ENCODE results near the gene TOE1.

DNA sequence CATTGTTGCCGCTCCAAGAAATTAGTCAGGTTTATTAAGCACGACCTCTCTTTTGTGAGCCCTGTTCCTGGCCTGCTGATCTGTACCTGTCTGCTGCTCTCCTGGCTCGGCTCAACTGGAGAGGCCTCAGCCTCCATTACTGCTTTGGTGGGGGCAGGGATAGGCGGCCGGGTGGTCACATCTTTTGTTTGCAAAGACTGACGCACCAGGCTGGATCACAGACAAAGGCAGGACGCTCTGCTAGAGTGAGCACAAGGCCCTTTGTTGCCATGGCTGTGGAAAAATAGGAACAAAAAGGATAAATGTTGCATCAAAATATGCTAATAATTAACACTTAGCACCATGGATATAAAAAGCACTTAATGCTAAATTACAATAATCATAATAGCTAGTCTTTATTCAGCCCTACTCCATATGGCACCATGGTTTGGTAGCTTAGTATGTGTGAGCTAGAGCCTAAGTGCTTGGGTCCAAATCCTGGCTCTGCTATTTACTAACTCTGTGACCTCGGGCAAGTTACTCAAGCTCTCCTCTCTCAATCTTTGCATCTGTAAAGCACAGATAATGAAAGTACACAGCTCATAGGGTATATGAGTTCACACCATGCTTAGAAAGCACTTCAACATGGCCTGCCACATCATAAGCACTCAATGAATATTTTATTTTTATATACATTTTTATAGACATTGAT, 42.2 kb upstream of the TOE1 start:
- no peak for TF ChIP-seq NRF1 (IDR thresholded peaks at IDR 0.05; ENCODE audit: low read depth, low read length)
- TF ChIP-seq, protein P1, sequence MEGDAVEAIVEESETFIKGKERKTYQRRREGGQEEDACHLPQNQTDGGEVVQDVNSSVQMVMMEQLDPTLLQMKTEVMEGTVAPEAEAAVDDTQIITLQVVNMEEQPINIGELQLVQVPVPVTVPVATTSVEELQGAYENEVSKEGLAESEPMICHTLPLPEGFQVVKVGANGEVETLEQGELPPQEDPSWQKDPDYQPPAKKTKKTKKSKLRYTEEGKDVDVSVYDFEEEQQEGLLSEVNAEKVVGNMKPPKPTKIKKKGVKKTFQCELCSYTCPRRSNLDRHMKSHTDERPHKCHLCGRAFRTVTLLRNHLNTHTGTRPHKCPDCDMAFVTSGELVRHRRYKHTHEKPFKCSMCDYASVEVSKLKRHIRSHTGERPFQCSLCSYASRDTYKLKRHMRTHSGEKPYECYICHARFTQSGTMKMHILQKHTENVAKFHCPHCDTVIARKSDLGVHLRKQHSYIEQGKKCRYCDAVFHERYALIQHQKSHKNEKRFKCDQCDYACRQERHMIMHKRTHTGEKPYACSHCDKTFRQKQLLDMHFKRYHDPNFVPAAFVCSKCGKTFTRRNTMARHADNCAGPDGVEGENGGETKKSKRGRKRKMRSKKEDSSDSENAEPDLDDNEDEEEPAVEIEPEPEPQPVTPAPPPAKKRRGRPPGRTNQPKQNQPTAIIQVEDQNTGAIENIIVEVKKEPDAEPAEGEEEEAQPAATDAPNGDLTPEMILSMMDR (IDR thresholded peaks at IDR 0.05), result no peak
- TF ChIP-seq EP300 (IDR thresholded peaks at IDR 0.05; ENCODE audit: borderline replicate concordance in 1 of 2, low read depth in 1 of 2, low read length in 1 of 2), result no peak
- TF ChIP-seq FOXM1 (IDR thresholded peaks at IDR 0.05; ENCODE audit: low read depth), result no peak
- TF ChIP-seq, protein P2, sequence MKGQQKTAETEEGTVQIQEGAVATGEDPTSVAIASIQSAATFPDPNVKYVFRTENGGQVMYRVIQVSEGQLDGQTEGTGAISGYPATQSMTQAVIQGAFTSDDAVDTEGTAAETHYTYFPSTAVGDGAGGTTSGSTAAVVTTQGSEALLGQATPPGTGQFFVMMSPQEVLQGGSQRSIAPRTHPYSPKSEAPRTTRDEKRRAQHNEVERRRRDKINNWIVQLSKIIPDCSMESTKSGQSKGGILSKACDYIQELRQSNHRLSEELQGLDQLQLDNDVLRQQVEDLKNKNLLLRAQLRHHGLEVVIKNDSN (IDR thresholded peaks at IDR 0.05; ENCODE audit: borderline replicate concordance, low read depth), result no peak

Measured in SK-N-SH (cell line).